ENCODE measurements around the gene CDKAL1.
"Not testable (repeated sequence)": the region's sequence is repeated elsewhere in the genome, so short reads cannot be mapped to it uniquely, and the experiment has no call there.

The CDKAL1 gene

DNA sequence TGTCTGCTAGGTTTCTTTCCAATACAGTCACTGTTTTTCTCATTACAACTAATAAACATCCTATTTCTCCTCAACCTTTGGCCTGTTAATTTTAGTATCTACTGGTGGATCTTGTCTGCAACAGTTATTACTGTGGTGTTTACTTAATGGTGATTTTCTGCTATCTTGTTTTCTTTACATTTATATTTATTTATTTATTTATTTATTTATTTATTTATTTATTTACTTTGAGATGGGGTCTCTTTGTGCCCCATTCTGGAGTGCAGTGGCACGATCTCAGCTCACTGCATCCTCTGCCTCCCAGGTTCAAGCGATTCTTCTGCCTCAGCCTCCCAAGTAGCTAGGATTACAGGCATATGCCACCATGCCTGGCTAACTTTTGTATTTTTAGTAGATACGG lies 15.1 kb downstream of the CDKAL1 start:
- not testable (repeated sequence) for DNase-seq (ENCODE audit: low read depth in 1 of 2, low spot score in 1 of 2)

DNA sequence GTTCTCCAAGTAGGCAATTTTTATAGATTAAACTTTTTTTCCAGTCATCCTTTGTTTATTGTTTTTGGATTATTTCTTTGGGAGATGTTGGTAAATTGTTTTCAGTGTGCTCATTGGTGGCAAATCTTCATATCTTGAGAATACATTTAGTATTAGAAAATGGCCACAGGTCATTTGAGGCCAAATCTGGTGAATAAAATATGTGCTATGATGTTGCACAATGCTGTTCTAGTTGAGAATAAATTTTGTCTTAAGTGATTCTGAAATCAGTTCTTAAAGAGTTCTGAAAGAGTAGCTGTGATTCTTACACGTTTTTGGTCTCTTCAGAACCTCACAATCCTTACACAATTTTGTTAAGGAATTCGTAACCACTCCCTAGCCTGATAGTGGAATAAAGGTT lies 20.1 kb downstream of the CDKAL1 start:
- no peak for DNase-seq (ENCODE audit: low read depth in 1 of 2, low spot score in 1 of 2)

DNA sequence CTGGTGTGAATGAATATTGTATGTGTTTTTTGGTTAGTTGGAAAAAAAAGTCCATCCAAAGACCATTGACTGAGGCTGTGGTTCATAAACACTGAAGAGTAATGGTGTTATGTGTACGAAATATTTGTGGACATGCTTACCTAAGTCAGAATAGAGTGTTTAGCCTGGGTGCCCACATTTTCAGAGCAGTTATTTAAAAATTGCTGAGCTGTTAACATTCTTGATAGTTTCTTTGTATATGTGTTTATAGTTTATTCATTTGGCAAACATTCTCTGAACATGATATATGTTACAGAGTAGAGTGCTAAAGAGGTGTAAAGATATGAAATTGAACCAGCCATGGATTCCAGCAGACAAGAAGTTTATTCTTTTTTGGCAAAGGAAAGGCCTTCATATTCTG lies 20.6 kb downstream of the CDKAL1 start:
- no peak for DNase-seq (ENCODE audit: low read depth in 1 of 2, low spot score in 1 of 2)

DNA sequence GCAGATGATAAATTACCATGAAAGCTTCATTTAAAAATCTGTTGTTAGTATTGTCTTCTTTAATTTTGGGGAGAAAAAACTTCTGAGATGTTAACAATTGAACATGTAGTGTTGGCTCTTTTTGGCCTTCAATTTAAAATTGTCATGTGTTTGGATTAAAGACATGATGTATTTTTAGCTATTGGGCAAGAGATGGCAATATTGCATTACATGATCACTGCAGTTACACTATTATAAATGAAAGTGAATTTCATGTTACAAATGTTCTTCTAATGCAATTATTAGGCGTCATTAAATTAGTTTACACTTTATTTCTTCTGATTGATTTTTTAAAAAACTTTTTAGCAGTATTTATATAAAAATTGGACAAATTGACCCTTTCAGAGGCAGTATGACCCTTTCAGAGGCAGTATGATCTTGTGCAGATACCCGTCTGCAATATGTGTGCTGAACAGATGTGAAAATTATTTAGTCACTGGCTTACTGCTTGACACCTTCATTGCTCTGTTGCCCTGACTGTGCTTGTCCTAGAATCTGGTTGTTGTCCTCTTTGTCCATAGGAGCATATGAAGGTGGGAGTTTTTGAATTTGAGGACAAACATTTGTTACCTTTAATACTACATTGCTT lies 25.8 kb downstream of the CDKAL1 start:
- no peak for DNase-seq (ENCODE audit: low read depth in 1 of 2, low spot score in 1 of 2)

DNA sequence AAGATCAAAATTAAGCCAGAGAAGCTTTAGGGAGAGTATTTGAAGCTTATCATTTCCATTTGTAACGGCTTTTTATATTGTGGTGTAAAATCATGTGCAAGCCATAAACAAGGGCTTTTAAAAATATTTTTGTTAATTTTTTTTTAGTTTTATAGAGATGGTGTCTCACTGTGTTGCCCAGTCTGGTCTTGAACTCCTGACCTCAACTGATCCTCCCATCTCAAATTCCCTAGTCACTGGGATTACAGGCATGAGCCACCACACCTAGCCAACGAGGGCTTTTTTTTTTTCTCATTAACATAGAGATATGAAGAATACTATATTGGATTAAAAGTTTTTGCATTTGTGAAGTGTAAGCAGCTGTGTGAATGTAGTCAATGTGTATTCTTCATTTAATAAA lies 29.1 kb downstream of the CDKAL1 start:
- DNase-seq (ENCODE audit: low read depth in 1 of 2, low spot score in 1 of 2), result no peak

DNA sequence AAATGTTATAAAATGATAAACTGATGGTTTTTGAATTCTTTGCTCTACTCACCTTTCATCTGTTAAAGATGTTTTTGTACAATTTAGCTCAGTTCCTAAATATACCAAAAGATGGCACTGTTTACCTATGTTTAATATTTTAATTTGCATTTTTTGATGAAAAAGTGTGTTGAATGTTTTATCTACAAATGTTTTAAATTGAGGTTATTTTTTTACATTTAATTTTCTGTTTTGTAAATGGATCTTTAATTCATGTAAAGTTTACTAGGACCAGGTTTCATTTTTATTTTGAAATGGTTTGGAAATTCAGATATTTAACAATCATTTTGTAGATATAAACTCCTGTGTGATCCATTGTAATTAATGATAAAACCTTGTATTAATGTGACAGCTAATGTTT lies 30.0 kb downstream of the CDKAL1 start:
- no peak for DNase-seq (ENCODE audit: low read depth in 1 of 2, low spot score in 1 of 2)

DNA sequence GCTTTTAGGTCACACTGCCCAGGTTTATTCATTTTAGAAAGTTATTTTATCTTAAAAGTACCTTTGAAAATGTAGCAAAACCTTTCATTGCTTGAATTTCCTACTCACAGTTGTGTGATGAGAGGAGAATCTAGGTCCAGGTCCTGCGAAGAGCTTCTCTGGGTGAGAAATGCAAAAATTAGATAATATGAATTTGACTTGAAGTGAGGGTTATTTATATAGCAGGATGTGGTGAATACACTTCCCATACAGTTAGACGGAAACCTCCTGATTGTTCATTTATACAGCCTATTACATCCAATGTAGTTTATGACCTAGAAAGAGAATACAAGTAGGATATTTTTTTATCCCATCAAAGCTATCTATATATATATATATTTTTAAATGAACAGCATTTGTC lies 30.5 kb downstream of the CDKAL1 start:
- no peak for DNase-seq (ENCODE audit: low read depth in 1 of 2, low spot score in 1 of 2)

DNA sequence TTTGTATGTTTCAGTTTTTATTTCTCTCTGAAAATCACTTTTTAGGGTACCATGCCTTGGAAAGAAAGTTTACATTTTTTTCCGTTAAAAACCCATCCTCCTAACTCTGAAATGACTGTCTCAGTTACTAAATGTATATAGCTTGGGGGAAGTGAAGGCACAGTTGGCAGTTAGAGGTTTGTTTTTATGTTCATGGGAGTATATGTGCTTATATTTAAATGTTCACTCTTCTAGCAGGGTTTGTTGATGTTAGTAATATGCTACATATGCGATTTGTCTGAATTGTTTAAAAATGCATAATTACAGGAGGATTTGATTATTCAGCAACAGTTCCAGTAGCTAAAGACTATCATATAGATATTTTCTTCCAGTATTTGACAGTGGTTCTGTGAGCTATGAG lies 31.1 kb downstream of the CDKAL1 start:
- no peak for DNase-seq (ENCODE audit: low read depth in 1 of 2, low spot score in 1 of 2)

DNA sequence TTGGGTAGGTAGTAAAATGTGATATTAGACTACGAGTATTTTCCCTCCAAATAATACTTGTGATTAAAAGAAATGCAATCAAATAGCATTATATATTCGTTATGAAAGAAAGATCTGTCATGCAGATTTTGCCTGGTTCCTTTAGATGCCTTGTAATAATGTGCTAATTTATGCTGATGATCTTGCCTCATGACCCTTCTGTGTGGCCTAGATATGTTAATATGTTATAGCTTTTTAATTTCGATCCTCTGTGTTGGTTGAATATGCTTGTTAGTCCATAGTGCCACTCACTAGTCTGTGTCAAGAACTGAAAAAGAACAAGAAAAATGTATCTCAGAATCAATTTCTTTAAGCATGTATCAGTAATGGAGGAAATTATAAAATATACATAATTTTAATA lies 31.9 kb downstream of the CDKAL1 start:
- DNase-seq (ENCODE audit: low read depth in 1 of 2, low spot score in 1 of 2), result no peak

DNA sequence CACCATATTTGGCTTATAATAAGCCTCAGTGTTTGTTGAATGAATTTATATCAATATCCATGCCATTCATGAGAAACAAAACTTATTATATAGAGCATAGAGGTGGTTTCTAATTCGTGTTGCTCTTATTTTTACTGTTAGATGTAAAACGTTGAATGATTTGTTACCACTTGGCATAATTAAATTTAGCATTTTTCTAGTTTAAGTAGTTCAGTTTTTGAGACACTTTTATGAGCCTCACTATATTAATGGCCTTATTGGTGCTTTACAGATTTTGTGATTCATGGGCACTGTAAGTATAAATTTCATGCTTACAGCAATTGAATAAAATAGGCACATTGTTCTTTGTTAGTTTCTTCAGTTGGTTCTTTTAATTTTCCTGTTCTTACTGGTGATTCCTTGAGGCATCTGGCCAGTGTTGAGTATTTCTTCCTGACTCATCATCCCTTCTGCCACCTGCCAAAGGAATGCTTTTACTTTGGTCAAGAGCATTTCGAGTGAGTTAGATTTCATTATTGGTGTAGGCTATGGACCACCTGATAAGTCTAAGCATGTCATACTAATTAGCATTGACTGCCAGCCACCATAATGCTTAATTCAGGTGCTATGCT lies 34.8 kb downstream of the CDKAL1 start:
- DNase-seq (ENCODE audit: low read depth in 1 of 2, low spot score in 1 of 2), result no peak

DNA sequence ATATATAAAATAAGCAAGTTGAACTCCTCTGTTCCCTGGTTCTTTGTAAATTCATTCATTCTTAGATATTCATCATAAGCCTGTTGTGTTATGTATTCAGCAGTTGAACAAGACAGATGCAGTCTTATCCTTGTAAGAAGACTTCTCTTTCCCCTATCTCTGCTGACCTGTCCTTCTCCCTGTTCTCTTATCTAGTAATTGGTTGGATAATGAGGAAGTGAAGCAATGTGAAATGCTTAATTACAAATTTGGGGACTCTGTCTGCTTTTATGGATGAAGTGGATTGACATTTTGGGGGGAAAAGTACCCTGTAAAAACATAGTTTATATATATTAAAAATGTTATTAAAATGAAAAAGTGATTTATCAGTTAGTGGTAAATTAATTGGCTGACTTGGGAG lies 37.0 kb downstream of the CDKAL1 start:
- DNase-seq (ENCODE audit: low read depth in 1 of 2, low spot score in 1 of 2), result no peak

DNA sequence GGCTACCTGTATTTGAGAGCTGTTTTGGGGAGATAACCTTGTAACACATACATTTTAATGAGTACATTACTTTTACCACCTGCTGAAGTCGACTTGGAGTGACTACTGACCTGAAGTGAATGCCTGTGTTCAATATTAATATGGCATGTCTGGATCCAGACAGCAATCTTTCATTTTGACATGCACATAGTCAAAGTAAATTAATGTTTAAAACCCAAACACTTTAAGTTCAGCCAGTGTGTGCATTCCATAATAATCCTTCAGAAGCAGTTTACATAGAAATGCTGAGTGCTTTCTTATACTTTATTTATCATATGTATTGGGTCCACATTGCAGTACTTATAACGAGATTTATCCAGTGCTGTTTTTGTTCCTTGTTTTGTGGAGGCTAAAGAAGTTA lies 38.0 kb downstream of the CDKAL1 start:
- no peak for DNase-seq (ENCODE audit: low read depth in 1 of 2, low spot score in 1 of 2)

DNA sequence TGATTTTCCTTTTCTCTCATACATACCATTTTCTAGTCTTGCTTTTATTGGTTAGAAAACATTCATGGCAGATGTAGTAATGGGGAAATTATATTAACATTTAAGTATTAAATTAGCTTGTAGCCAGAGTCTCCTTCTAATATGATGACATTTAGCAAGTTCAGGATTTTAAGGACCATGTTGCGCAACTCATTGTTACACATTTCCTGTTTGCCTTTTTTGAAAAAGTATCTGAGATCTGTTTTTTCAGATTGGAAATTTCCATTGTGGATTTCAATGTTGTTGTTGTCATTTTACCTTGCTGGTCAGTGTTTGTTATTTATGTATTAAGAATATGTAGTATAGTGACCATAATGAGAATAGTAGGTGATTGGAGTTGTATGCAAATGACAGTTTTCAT lies 38.7 kb downstream of the CDKAL1 start:
- no peak for DNase-seq (ENCODE audit: low read depth in 1 of 2, low spot score in 1 of 2)

DNA sequence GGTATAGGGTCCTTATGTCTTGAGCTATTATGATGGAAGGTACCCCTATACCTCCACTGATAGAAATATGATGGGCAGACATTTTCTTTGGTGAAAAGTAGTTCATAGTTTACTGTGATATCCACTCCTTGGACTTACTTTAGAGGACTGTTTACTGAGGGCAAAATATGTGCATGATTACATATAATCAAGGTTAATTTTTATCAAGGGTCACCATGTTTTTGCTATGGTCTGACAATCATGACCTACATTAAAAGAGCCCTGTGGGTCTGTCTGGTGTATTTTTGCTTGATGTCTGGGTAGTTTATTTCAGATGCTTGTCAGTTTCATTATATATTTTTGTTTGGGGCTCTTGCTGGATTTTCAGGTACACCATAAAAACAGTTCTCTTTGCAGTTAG lies 40.1 kb downstream of the CDKAL1 start:
- no peak for DNase-seq (ENCODE audit: low read depth in 1 of 2, low spot score in 1 of 2)

DNA sequence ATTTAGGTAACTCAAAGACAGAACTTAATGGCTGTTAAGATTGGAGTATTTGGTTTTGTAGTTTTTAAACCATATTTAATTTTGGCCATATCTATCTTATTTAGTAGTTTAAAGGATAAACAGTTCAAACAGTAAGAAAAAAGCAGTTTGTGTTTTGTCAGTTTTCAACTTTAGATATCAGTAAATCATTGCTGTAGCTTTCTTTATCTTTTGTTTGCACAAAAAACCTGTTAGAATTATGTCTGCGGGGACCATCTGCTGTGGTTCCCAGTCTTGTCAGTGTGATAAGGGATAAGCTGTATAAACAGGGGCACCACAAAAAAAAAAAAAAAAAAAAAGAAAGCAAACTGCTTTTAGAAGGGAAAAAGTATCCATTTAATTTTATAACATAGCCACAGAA lies 40.9 kb downstream of the CDKAL1 start:
- DNase-seq (ENCODE audit: low read depth in 1 of 2, low spot score in 1 of 2), result no peak

DNA sequence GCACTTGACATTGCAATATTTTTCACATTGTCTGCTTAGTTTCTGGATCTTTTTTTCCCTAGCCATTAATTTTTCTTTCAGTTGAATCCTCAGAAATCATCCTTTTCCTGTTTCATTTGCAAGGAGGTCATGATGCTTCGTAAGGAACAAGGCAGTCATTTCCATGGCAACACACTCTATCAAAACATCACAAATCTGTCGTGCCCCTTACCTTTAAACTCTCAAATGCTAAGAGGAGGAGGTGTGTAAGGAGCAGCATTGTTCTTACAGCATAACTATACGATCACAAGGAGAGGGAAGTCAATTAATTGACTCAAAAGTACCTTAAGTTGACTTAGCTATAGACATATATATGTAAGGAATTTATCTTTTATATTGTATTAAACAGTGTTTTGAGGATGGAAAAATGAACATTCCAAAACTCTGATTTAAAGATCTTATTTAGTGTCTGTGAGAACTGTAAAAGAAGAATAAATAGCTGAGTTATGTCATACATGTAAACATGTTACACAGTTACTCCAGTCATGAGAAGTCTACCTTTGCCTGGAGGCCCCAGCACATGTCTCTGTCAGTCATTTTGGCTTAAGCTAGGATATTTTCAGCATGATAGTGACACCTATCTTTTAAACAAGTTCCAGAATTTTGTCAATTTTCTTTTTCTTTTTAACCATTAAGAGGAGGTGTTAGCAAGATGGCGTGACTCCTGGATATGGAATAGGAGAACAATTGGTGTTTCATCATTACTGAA lies 41.6 kb downstream of the CDKAL1 start:
- no peak for DNase-seq (ENCODE audit: low read depth in 1 of 2, low spot score in 1 of 2)

DNA sequence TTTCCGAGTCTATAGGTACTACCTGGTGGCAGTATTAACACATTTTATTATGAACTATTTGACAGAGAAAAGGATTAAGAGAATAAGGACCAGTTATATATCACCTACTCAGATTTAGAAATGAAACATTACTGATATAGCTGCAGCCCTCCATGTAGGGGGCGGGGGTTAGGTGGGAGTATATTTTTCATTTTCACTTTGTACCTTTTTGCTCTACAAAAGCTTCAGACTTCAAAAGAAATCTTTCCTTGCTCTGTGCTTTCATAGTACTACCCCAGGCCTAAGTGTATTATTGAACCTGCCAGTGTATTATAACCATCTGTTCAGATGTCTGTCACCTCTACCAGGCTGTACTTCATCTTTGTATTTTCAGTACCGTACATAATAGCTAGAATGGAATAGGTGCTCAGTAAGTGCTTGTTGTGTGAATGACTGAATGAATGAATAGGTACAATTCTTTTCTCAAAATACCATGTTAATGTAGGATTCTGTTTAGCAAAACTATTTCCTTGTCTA lies 43.0 kb downstream of the CDKAL1 start:
- no peak for DNase-seq (ENCODE audit: low read depth in 1 of 2, low spot score in 1 of 2)

DNA sequence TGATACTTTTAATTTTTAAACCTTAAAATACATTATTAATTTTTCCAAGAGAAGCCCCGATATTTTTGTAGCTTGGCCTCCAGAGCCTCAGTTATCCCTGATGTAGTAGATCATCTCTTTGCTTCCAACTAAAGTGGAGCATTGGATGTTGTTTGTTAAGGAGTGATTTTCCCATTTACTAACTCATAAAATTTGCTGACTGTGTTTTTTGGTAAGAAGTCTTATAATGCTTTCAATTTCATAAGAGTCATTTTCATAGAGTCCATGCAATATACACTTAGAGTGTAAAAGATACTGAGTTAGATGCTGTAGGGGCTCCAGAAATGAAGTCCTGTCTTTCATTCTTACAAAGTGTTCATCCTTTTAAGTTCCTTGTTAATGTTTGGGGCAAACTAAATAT lies 46.8 kb downstream of the CDKAL1 start:
- no peak for DNase-seq (ENCODE audit: low read depth in 1 of 2, low spot score in 1 of 2)

DNA sequence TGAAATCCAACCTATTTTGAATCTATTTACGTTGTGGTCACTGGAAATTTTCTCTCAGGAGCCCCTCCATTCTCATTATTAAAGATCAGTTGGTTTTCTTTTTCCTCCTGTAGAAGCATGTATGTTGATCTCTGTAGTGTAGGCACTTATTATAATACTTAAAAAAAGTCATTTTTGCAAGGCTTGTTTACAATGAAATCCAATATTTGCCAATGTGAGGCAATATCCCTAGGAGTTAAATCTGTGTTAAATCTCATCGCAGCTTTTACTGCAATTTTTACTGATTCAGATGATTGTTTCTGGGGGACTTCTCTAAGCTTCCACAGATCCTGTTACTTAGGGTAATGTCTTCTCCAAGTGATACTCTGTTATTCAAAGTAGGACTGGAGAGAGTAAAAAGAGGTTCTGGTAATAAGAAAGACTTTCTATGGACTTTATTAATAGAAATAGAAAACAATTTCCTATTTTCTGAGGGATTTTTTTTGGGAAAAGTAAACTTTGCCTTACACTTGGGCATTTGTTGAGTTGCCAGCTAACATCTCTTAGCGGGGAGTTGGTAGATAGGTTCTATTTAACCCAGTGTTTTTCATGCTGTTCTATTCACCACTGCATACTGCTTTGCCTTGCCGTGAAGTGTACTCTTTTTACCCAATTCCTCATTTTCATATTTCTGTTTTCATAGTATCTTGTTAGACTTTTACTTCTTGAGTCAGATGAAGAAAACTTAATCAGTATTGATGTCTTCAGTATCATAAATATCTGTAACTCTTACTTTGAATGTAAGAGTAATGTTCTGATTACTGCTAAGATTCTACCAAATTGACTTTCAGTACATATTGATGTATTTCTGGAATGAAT lies 48.6 kb downstream of the CDKAL1 start:
- DNase-seq (ENCODE audit: low read depth in 1 of 2, low spot score in 1 of 2), result no peak

DNA sequence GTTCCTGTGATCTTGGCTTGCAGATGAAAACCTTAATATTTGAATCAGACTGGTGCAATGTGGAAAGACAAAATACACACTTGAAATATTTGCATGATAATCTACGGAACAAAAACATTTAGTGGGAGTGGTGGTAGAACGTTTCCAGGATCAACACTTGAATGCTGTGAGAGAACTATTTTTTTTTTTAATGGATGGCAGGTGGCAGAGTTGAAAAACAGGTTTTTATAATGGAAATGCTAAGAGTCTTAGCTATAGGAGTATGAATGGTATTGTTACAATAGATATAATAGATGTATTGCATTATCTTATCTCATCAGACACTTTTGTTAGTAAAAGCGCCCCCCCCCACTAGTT lies 49.2 kb downstream of the CDKAL1 start:
- DNase-seq (ENCODE audit: low read depth in 1 of 2, low spot score in 1 of 2), result no peak

DNA sequence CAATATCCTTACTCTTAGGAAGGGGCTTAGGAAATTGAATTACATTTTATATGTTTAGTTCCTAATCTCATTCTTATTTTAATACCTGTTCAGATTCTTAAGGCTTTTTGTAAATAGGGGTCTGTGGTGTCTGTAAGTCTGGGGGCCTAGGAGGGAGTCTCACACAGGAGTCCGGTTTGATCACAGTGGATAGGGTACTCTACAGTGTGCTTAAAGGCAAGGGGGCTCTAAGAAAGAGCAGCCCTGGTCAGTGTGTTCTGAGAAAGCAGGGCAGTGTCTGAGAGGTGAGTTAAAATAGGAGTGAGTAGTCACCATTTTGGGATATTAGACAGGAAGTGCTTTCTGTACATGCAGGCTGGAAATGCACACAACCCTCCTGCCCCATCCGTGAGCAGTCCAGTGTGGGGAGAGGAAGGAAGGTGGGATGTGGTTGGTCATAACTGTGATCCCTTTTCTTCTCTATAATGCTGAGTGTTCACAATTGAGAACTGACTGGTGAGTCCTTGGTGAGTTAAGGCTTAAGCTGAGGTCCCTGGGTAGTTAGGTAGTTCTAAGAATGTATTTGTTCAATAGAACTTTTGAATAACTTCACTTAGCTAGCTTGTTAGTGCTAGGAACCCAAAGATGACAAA lies 50.0 kb downstream of the CDKAL1 start:
- DNase-seq (ENCODE audit: low read depth in 1 of 2, low spot score in 1 of 2), result no peak

All from activated T-helper 1 cell treated with anti-CD3 and anti-CD28 coated beads, Interleukin-2, amount 50 U/mL, for 16 hours (primary cell).